ENCODE measurements around the gene APBA1. TPM values are rescaled to one million over a fixed set of nuclear protein-coding genes. Genes with fewer than 3 reads are reported as not detected.

APBA1 gene
- polyA plus RNA-seq, 1 of the 3 experiments (the other 2 are of a cell fraction): 3.1 TPM

DNA sequence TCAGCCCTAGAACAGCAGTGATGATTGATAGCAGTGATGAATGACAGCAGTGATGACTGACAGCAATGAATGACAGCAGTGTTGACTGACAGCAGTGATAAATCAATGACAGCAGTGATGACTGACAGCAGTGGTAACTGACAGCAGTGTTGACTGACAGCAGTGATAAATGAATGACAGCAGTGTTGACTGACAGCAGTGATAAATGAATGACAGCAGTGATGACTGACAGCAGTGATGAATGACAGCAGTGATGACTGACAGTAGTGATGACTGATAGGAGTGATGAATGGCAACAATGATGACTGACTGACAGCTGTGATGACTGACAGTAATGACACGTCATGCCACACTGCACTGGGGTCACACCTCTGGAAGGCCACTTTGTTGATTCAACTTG is 240.4 kb downstream of the APBA1 start:
- H3K9me3 ChIP-seq: no peaks in the 10 kb centered on the region
- H3K9me2 ChIP-seq: no peaks in the 10 kb centered on the region
- 92% methylated on average over 1 of the region's 1 CpG for whole genome bisulfite sequencing (ENCODE audit: low lambda C conversion rate)
- H3K9ac ChIP-seq: no peak overlapping the region
- no peaks in the 10 kb centered on the region for H3K4me1 ChIP-seq (ENCODE audit: control insufficient read depth in 1 of 2, insufficient read depth in 2 of 2, low read depth in 1 of 2, low read length in 1 of 2)
- TF ChIP-seq, protein P1, sequence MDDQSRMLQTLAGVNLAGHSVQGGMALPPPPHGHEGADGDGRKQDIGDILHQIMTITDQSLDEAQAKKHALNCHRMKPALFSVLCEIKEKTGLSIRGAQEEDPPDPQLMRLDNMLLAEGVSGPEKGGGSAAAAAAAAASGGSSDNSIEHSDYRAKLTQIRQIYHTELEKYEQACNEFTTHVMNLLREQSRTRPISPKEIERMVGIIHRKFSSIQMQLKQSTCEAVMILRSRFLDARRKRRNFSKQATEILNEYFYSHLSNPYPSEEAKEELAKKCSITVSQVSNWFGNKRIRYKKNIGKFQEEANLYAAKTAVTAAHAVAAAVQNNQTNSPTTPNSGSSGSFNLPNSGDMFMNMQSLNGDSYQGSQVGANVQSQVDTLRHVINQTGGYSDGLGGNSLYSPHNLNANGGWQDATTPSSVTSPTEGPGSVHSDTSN (IDR thresholded peaks at IDR 0.05): peak; percentile 52; the same call in 1 of the 2 replicates
- no peak for TF ChIP-seq RCOR1 (IDR thresholded peaks at IDR 0.05; ENCODE audit: low read length)
- H2AFZ ChIP-seq (ENCODE audit: low read depth): no peak overlapping the region
- H3K79me2 ChIP-seq (ENCODE audit: insufficient read depth): no peaks in the 10 kb centered on the region
- ChIA-PET CTCF (interaction anchor here (1.1 to 3.0 kb wide), 3 partner anchors 9 to 488 kb away, joined by 3 to 17 read pairs (median 4); no protein-coding TSS in a partner anchor), POLR2A (no interaction called here)
- no peak overlapping the region for H3K4me2 ChIP-seq
- no peaks in the 10 kb centered on the region for H3K27me3 ChIP-seq (ENCODE audit: insufficient read depth)
- H3K27ac ChIP-seq (ENCODE audit: low read depth in 2 of 2, low read length in 1 of 2): no peak overlapping the region
- no peak overlapping the region for H3K4me3 ChIP-seq (ENCODE audit: low read depth in 2 of 2, low read length in 1 of 2)
- H3K36me3 ChIP-seq (replicated peaks in 1 of 2; ENCODE audit: control insufficient read depth in 1 of 2, insufficient read depth in 2 of 2, low read length in 1 of 2): no peaks in the 10 kb centered on the region
- no peaks in the 10 kb centered on the region for H4K20me1 ChIP-seq (ENCODE audit: insufficient read depth)
- no peak for DNase-seq
- H3F3A ChIP-seq (replicated peaks; ENCODE audit: insufficient read depth): peaks cover 4% of the 10 kb centered on the region

DNA sequence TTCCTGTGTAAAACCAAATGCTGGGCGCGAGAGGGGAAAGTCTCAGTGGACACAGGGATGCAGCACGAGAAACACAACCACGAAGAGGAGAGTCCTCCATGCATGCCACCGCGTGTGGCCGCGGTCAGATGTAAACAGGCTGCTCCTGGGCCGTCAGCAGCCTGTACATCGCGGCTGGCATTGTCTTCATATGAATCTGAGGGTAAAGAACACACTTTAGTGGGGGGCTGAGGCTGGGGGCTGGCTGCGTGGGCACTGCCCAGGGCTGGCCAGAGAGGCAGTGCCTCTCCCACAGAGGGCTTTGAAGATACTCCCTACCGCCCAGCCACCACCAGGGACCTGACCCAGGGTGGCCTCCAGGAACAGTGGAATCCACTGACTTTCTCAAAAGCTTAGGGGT is 241.0 kb downstream of the APBA1 start:
- Histone ChIP-seq H3K27ac (ENCODE audit: low read depth in 2 of 2, low read length in 1 of 2) (no peak overlapping the region), H3K9ac (no peak overlapping the region), H3K4me3 (ENCODE audit: low read depth in 2 of 2, low read length in 1 of 2) (no peak overlapping the region), H4K20me1 (ENCODE audit: insufficient read depth) (no peaks in the 10 kb centered on the region), H3F3A (replicated peaks; ENCODE audit: insufficient read depth) (peaks cover 4% of the 10 kb centered on the region), H3K4me1 (ENCODE audit: control insufficient read depth in 1 of 2, insufficient read depth in 2 of 2, low read depth in 1 of 2, low read length in 1 of 2) (no peaks in the 10 kb centered on the region), H3K4me2 (no peak overlapping the region), H3K36me3 (replicated peaks in 1 of 2; ENCODE audit: control insufficient read depth in 1 of 2, insufficient read depth in 2 of 2, low read length in 1 of 2) (no peaks in the 10 kb centered on the region), H2AFZ (ENCODE audit: low read depth) (no peak overlapping the region), H3K9me3 (no peaks in the 10 kb centered on the region), H3K79me2 (ENCODE audit: insufficient read depth) (no peaks in the 10 kb centered on the region), H3K27me3 (ENCODE audit: insufficient read depth) (no peaks in the 10 kb centered on the region), H3K9me2 (no peaks in the 10 kb centered on the region)
- no peak for DNase-seq
- WGBS (ENCODE audit: low lambda C conversion rate): 88% methylated on average over 9 of the region's 13 CpGs
- TF ChIP-seq NRF1 (IDR thresholded peaks at IDR 0.05; ENCODE audit: low read depth, low read length): no peak
- TF ChIP-seq, protein P2, sequence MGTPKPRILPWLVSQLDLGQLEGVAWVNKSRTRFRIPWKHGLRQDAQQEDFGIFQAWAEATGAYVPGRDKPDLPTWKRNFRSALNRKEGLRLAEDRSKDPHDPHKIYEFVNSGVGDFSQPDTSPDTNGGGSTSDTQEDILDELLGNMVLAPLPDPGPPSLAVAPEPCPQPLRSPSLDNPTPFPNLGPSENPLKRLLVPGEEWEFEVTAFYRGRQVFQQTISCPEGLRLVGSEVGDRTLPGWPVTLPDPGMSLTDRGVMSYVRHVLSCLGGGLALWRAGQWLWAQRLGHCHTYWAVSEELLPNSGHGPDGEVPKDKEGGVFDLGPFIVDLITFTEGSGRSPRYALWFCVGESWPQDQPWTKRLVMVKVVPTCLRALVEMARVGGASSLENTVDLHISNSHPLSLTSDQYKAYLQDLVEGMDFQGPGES (IDR thresholded peaks at IDR 0.05; ENCODE audit: low read depth, low read length): no peak
- TF ChIP-seq, protein P3, sequence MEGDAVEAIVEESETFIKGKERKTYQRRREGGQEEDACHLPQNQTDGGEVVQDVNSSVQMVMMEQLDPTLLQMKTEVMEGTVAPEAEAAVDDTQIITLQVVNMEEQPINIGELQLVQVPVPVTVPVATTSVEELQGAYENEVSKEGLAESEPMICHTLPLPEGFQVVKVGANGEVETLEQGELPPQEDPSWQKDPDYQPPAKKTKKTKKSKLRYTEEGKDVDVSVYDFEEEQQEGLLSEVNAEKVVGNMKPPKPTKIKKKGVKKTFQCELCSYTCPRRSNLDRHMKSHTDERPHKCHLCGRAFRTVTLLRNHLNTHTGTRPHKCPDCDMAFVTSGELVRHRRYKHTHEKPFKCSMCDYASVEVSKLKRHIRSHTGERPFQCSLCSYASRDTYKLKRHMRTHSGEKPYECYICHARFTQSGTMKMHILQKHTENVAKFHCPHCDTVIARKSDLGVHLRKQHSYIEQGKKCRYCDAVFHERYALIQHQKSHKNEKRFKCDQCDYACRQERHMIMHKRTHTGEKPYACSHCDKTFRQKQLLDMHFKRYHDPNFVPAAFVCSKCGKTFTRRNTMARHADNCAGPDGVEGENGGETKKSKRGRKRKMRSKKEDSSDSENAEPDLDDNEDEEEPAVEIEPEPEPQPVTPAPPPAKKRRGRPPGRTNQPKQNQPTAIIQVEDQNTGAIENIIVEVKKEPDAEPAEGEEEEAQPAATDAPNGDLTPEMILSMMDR (IDR thresholded peaks at IDR 0.05): no peak
- no peak for TF ChIP-seq CHD2 (IDR thresholded peaks at IDR 0.05; ENCODE audit: low read length, partially characterized antibody)
- TF ChIP-seq YY1 (IDR thresholded peaks at IDR 0.05; ENCODE audit: low read depth): no peak
- TF ChIP-seq RFX5 (IDR thresholded peaks at IDR 0.05; ENCODE audit: low read length): no peak
- TF ChIP-seq MEF2A (IDR thresholded peaks at IDR 0.05; ENCODE audit: borderline replicate concordance, low read depth): no peak
- ChIA-PET POLR2A (no interaction called here), CTCF (no interaction called here)
